Neuronal stem cell (in vitro differentiated cells): ENCODE measurements around the gene KLHDC10.
A peak's percentile ranks its signal among the peaks of the same experiment; 100 is the strongest.

Experiments used
- DNase-seq: peaks from one replicate; pipeline ENCODE4 v3.0.0-alpha.2; 2013; ENCODE audit warnings: low spot score
- H2AFZ ChIP-seq: one replicate; pipeline ENCODE4 v1.6.1; 2013; ENCODE audit warnings: mild to moderate bottlenecking, low read length, inconsistent platforms
- H2AK5ac ChIP-seq: 2 replicates; pipeline ENCODE4 v1.6.1; 2013; ENCODE audit warnings: low read depth, mild to moderate bottlenecking, inconsistent platforms, low read length, moderate library complexity, mixed read lengths
- H2BK120ac ChIP-seq: 2 replicates; pipeline ENCODE4 v1.6.1; 2013; ENCODE audit warnings: low read depth, mild to moderate bottlenecking, inconsistent platforms, low read length, moderate library complexity, mixed read lengths
- H2BK12ac ChIP-seq: one replicate; pipeline ENCODE4 v1.6.1; 2013; ENCODE audit warnings: low read length, inconsistent platforms
- H2BK15ac ChIP-seq: 2 replicates; pipeline ENCODE4 v1.6.1; 2013; ENCODE audit warnings: mild to moderate bottlenecking, low read length, inconsistent platforms, mixed read lengths
- H2BK5ac ChIP-seq: one replicate; pipeline ENCODE4 v1.6.1; 2013; ENCODE audit warnings: inconsistent platforms, mild to moderate bottlenecking, low read length, moderate library complexity
- H3K14ac ChIP-seq: one replicate; pipeline ENCODE4 v1.6.1; 2013; ENCODE audit warnings: low read length, inconsistent platforms
- H3K18ac ChIP-seq: 2 replicates; pipeline ENCODE4 v1.6.1; 2013; ENCODE audit warnings: low read length, inconsistent platforms
- H3K23ac ChIP-seq: 2 replicates; pipeline ENCODE4 v1.6.1; 2013; ENCODE audit warnings: low read depth, mild to moderate bottlenecking, mixed read lengths, low read length, inconsistent platforms; ENCODE audit not compliant: poor library complexity
- H3K27ac ChIP-seq: replicated peaks from 3 replicates; pipeline ENCODE4 v1.5.1; 2013; ENCODE audit warnings: low read length, inconsistent platforms
- H3K27me3 ChIP-seq, 3 experiments: 2 replicates each; pipeline ENCODE4 v1.6.1; 2013; ENCODE audit warnings: low read length in 3 of 3, mild to moderate bottlenecking in 2 of 3, inconsistent platforms in 1 of 3, low read depth in 1 of 3, mixed read lengths in 1 of 3, moderate library complexity in 1 of 3; ENCODE audit not compliant: control insufficient read depth in 3 of 3, insufficient read depth in 3 of 3
- H3K36me3 ChIP-seq, 2 donors: replicated peaks in 1 of 2; 2 replicates each; pipeline ENCODE4 v1.6.1; 2013; ENCODE audit warnings: low read length in 2 of 2; ENCODE audit not compliant: control insufficient read depth in 2 of 2, insufficient read depth in 2 of 2
- H3K4ac ChIP-seq: 2 replicates; pipeline ENCODE4 v1.6.1; 2013; ENCODE audit warnings: inconsistent platforms, mild to moderate bottlenecking, low read length, moderate library complexity
- H3K4me1 ChIP-seq, 2 donors: 1 replicate in 1 of 2; 2 replicates in 1 of 2; pipeline ENCODE4 v1.6.1; 2013; ENCODE audit warnings: low read length in 2 of 2, low read depth in 1 of 2; ENCODE audit not compliant: control insufficient read depth in 2 of 2, insufficient read depth in 1 of 2
- H3K4me2 ChIP-seq: one replicate; pipeline ENCODE4 v1.6.1; 2013; ENCODE audit warnings: mild to moderate bottlenecking, low read length, inconsistent platforms; ENCODE audit not compliant: insufficient read depth, poor library complexity, severe bottlenecking
- H3K4me3 ChIP-seq, 2 donors: 2 replicates each; pipeline ENCODE4 v1.5.1; 2013; ENCODE audit warnings: low read length in 2 of 2, mild to moderate bottlenecking in 2 of 2, inconsistent platforms in 1 of 2, moderate library complexity in 1 of 2
- H3K79me1 ChIP-seq: one replicate; pipeline ENCODE4 v1.6.1; 2013; ENCODE audit warnings: low read depth, mild to moderate bottlenecking, inconsistent platforms, low read length, moderate library complexity
- H3K9ac ChIP-seq: one replicate; pipeline ENCODE4 v1.6.1; 2013; ENCODE audit warnings: mild to moderate bottlenecking, low read depth, low read length, inconsistent platforms; ENCODE audit not compliant: poor library complexity
- H3K9me3 ChIP-seq, 2 donors: replicated peaks in 1 of 2; 2 replicates each; pipeline versions ENCODE3 to v1.6.1; 2013; ENCODE audit warnings: low read length in 2 of 2, mild to moderate bottlenecking in 2 of 2, inconsistent platforms in 1 of 2, low read depth in 1 of 2, mixed read lengths in 1 of 2, moderate library complexity in 1 of 2; ENCODE audit not compliant: control insufficient read depth in 2 of 2, insufficient read depth in 1 of 2
- H4K8ac ChIP-seq: one replicate; pipeline ENCODE4 v1.6.1; 2013; ENCODE audit warnings: low read depth, mild to moderate bottlenecking, inconsistent platforms, low read length, moderate library complexity
- H4K91ac ChIP-seq: one replicate; pipeline ENCODE4 v1.6.1; 2013; ENCODE audit warnings: low read length, low read depth, mild to moderate bottlenecking, inconsistent platforms; ENCODE audit not compliant: poor library complexity
- WGBS, 2 donors: extraction: QIAGEN DNeasy Blood & Tissue Kit; methylation state at CpG; one replicate each; pipeline ENCODE4 v1.1.7; 2013; ENCODE audit warnings: missing lambda C conversion rate in 2 of 2, mixed read lengths in 1 of 2; ENCODE audit not compliant: insufficient read length in 2 of 2, insufficient replicate concordance in 1 of 2; ENCODE audit errors: extremely low coverage in 2 of 2; 5-methylcytosine and 5-hydroxymethylcytosine counted together

KLHDC10 gene

GRCh38 chr7:130160023-130160422 lies 89.7 kb downstream of the KLHDC10 start:
- H3K4me3 ChIP-seq: no peak overlapping the region
- H4K91ac ChIP-seq: no peak overlapping the region
- no CpG with 5 or more reads among the region's 2 CpGs for WGBS, 2 donors
- H3K9ac ChIP-seq: no peak overlapping the region
- DNase-seq: no peak
- H2AK5ac ChIP-seq: no peak overlapping the region
- H2BK12ac ChIP-seq: no peak overlapping the region
- no peak overlapping the region for H2AFZ ChIP-seq
- no peaks in the 10 kb centered on the region for H3K4me1 ChIP-seq
- no peak overlapping the region for H2BK15ac ChIP-seq
- no peak overlapping the region for H3K27ac ChIP-seq
- H4K8ac ChIP-seq: no peak overlapping the region
- peaks cover 22 to 75% of the 10 kb centered on the region in 2 donors for H3K36me3 ChIP-seq
- no peak overlapping the region for H2BK120ac ChIP-seq
- no peak overlapping the region for H3K23ac ChIP-seq
- no peak overlapping the region for H3K14ac ChIP-seq
- no peak overlapping the region for H3K4ac ChIP-seq
- no peaks in the 10 kb centered on the region for H3K79me1 ChIP-seq
- H3K9me3 ChIP-seq: peaks cover 3 to 11% of the 10 kb centered on the region in 2 donors
- no peak overlapping the region for H3K18ac ChIP-seq
- H2BK5ac ChIP-seq: no peak overlapping the region
- H3K4me2 ChIP-seq: no peak overlapping the region
- no peaks in the 10 kb centered on the region for H3K27me3 ChIP-seq

GRCh38 chr7:130160455-130160854 lies 90.1 kb downstream of the KLHDC10 start:
- Histone ChIP-seq H3K79me1 (no peaks in the 10 kb centered on the region), H3K4me1 (no peaks in the 10 kb centered on the region), H2BK12ac (no peak overlapping the region), H3K4me3 (no peak overlapping the region), H3K23ac (no peak overlapping the region), H3K27ac (no peak overlapping the region), H3K27me3 (no peaks in the 10 kb centered on the region), H3K36me3 (peaks cover 22 to 79% of the 10 kb centered on the region in 2 donors), H2BK120ac (no peak overlapping the region), H3K4me2 (no peak overlapping the region), H3K14ac (no peak overlapping the region), H4K91ac (no peak overlapping the region), H2AK5ac (no peak overlapping the region), H2BK5ac (no peak overlapping the region), H2BK15ac (no peak overlapping the region), H3K9ac (no peak overlapping the region), H3K4ac (no peak overlapping the region), H3K18ac (no peak overlapping the region), H4K8ac (no peak overlapping the region), H3K9me3 (peaks cover 3 to 11% of the 10 kb centered on the region in 2 donors), H2AFZ (no peak overlapping the region)
- no CpG with 5 or more reads among the region's 8 CpGs for WGBS, 2 donors
- DNase-seq: no peak

- no peaks in the 10 kb centered on the region for H3K4me1 ChIP-seq
- H4K91ac ChIP-seq: no peak overlapping the region
- H3K4me3 ChIP-seq: no peak overlapping the region
- no peak overlapping the region for H2BK15ac ChIP-seq
- peaks cover 3 to 6% of the 10 kb centered on the region in 2 donors for H3K9me3 ChIP-seq
- H2BK120ac ChIP-seq: no peak overlapping the region
- H2AFZ ChIP-seq: no peak overlapping the region
- no peak overlapping the region for H3K27ac ChIP-seq
- H2AK5ac ChIP-seq: no peak overlapping the region
- no peak overlapping the region for H3K14ac ChIP-seq
- WGBS, 2 donors: no CpG with 5 or more reads among the region's 5 CpGs
- H3K4ac ChIP-seq: no peak overlapping the region
- H2BK12ac ChIP-seq: no peak overlapping the region
- H3K23ac ChIP-seq: no peak overlapping the region
- H2BK5ac ChIP-seq: no peak overlapping the region
- no peaks in the 10 kb centered on the region for H3K79me1 ChIP-seq
- DNase-seq: no peak
- H3K4me2 ChIP-seq: no peak overlapping the region
- no peak overlapping the region for H4K8ac ChIP-seq
- H3K9ac ChIP-seq: peak overlapping the region; percentile 31
- no peak overlapping the region for H3K18ac ChIP-seq
- no peaks in the 10 kb centered on the region for H3K27me3 ChIP-seq
- peaks cover 22 to 97% of the 10 kb centered on the region in 2 donors for H3K36me3 ChIP-seq
These were observed 91.9 kb downstream of the KLHDC10 start for GRCh38 chr7:130162196-130162595.

- peaks cover 24 to 96% of the 10 kb centered on the region in 2 donors for H3K36me3 ChIP-seq
- 100% methylated on average over 1 of the region's 4 CpGs; no CpG with 5 or more reads in 1 of the 2 donors for WGBS, 2 donors
- no peak overlapping the region for H2BK120ac ChIP-seq
- H4K8ac ChIP-seq: no peak overlapping the region
- no peak for DNase-seq
- no peak overlapping the region for H2BK12ac ChIP-seq
- no peak overlapping the region for H2AK5ac ChIP-seq
- no peak overlapping the region for H3K18ac ChIP-seq
- no peak overlapping the region for H3K23ac ChIP-seq
- peaks cover 0 to 8% of the 10 kb centered on the region in 2 donors for H3K9me3 ChIP-seq
- H4K91ac ChIP-seq: no peak overlapping the region
- H2AFZ ChIP-seq: no peak overlapping the region
- peaks cover 0 to 11% of the 10 kb centered on the region in 2 donors for H3K4me1 ChIP-seq
- H2BK5ac ChIP-seq: no peak overlapping the region
- no peak overlapping the region for H3K4me2 ChIP-seq
- H3K27ac ChIP-seq: no peak overlapping the region
- H3K4ac ChIP-seq: no peak overlapping the region
- no peaks in the 10 kb centered on the region for H3K79me1 ChIP-seq
- H3K4me3 ChIP-seq: no peak overlapping the region
- H2BK15ac ChIP-seq: no peak overlapping the region
- no peak overlapping the region for H3K14ac ChIP-seq
- no peak overlapping the region for H3K9ac ChIP-seq
- no peaks in the 10 kb centered on the region for H3K27me3 ChIP-seq
These were observed 104.1 kb downstream of the KLHDC10 start for GRCh38 chr7:130174237-130174959.
